Effector CD4-positive, alpha-beta T cell (primary cell): ENCODE data around the gene SLC39A9.

ENCODE experiments used
- DNase-seq: peaks from one replicate; pipeline ENCODE4 v3.0.0-alpha.2; 2020
- total RNA-seq: gene quantifications from one replicate; lab custom pipeline; 2026; lab: John Stamatoyannopoulos, UW

Gene SLC39A9, protein sequence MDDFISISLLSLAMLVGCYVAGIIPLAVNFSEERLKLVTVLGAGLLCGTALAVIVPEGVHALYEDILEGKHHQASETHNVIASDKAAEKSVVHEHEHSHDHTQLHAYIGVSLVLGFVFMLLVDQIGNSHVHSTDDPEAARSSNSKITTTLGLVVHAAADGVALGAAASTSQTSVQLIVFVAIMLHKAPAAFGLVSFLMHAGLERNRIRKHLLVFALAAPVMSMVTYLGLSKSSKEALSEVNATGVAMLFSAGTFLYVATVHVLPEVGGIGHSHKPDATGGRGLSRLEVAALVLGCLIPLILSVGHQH
- total RNA-seq = 37.5 reads per million, percentile 62 among the genes with 10 or more reads in this experiment

GRCh38 chr14:69398053-69398817 lies at the start of gene SLC39A9, which contains the start of gene ERH:
Gene SLC39A9 (plus strand): TSS chr14:69398692. CDS start chr14:69399370, 678 bp downstream.
Gene ERH (minus strand): TSS chr14:69398299. CDS start chr14:69398233, 66 bp downstream.
- peak; percentile 96 for DNase-seq

DNA sequence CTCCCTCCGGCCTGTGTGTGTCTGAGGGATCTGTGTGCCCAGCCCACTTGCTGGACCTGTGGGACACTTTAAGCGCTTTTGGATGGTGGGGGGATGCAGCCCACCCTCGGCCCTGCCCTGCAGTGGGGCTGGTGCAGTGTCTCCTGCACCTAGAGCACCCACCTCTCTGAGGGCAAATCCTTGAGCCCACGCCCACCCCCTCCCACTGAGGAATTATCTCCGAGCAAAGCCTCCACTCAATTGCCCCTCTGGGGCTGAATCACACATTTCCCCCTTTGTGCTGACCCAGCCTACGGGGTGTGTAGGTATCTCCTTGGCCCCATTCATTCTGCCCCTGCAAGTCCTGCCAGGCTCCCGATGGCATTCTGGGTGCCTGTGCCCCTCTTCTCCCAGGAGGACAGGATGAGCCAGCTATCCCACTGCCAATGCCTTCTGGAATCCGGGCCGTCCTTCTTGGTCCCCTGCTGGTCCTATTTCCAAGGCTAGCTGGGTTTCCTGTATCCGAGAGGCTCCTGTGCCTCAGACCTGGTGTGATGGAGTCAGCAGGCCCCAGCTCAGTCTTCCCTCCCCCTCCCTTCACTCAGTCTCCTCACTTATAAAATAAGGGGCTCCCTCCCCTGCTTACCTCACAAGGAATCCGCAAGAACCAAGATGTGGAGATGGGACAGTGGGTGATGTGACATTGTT lies 49.3 kb upstream of the SLC39A9 start:
- DNase-seq = no peak

DNA sequence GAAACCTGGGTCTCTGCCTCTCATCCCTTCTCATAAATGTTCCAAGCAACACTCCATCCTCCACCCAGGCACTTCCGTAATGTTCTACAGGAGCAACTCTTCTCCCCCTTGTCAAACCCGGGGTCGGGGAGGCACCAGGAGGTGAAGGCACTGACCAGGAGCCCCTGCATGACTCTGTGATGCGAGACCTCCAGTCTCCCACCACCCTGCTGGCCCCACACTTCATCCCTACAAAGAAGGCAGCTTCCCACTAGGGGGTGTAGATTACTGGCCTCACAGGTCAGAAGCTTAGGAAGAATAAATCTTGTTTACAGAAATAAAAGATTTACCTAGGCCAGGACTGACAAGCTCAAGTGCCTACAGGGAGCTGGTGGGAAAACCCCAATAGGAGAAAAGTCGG lies 47.6 kb upstream of the SLC39A9 start:
- no peak for DNase-seq

DNA sequence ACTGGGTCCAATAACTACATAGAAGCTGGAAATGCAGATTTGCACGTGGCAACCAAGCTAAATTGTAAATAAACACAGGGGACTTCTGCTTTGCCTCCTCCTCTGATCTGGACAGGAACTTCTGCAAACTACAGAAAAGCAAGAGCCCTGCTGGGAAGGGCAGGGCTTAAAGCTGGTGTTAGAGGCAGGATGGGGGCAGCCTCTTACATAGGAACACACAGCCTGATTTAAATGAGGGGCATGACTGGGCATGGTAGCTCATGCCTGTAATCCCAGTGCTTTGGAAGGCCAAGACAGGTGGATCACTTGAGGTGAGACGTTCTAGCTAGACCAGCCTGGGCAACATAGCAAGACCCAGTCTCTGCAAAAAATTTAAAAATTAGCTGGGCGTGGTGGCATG lies 47.1 kb upstream of the SLC39A9 start:
- DNase-seq = no peak

DNA sequence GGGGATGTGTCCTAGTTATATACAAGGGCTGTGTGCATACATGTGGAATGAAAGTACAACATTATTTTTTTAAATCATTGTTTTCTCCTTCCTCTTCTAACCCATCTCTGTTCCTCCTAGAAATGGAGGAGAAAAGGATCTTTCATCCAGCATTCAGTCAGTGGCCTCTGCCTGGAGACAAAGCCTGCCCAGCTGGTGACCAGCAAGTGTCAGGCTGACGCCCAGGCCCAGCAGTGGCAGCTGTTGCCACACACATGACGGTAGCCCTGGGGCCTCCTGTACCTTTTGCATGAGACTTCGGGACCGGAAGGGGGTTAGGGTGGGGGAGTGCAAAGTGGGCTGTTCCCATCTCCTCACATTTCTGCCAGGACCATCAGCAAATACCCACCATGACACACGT lies 46.6 kb upstream of the SLC39A9 start:
- no peak for DNase-seq

- no peak for DNase-seq
These were observed 45.3 kb upstream of the SLC39A9 start for GRCh38 chr14:69353168-69353567.

GRCh38 chr14:69354383-69355153 lies 43.9 kb upstream of the SLC39A9 start:
- DNase-seq = peak; percentile 24

GRCh38 chr14:69355154-69355597 lies 43.3 kb upstream of the SLC39A9 start:
- DNase-seq = no peak

- no peak for DNase-seq
These were observed 42.7 kb upstream of the SLC39A9 start for GRCh38 chr14:69355607-69356281.

GRCh38 chr14:69356903-69357543 lies 41.5 kb upstream of the SLC39A9 start:
- no peak for DNase-seq

DNA sequence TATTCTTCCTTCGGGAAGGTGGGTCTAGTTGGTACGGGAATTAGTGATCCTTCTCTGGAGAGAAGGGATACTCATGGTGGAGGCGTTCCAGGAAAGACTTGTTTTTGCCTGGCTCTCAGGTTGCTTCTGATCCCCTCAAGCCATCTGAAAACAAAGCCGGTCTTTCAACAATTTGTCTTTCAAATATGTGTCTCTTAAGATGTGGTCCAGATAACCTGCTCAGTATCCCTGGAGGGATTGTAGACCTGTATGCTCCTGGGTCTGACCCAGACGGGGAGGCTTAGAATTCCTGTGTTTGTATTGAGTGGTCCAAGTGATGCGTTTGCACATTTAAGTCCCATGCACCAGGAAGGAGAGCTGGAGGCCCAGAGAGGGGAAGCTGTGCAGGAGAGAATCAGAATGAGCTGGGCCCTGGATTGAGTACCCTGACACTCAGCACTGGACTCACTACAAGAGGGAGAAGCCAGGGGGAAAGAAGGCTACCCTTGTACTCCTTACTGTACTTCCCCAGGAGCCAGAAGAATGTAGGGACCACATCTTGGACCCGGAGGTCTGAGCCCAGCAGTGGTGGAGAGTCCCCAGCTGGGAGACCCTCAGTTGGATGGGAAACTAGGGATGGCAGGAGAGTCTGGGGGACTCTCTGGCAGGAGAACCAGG lies 40.8 kb upstream of the SLC39A9 start:
- no peak for DNase-seq

DNA sequence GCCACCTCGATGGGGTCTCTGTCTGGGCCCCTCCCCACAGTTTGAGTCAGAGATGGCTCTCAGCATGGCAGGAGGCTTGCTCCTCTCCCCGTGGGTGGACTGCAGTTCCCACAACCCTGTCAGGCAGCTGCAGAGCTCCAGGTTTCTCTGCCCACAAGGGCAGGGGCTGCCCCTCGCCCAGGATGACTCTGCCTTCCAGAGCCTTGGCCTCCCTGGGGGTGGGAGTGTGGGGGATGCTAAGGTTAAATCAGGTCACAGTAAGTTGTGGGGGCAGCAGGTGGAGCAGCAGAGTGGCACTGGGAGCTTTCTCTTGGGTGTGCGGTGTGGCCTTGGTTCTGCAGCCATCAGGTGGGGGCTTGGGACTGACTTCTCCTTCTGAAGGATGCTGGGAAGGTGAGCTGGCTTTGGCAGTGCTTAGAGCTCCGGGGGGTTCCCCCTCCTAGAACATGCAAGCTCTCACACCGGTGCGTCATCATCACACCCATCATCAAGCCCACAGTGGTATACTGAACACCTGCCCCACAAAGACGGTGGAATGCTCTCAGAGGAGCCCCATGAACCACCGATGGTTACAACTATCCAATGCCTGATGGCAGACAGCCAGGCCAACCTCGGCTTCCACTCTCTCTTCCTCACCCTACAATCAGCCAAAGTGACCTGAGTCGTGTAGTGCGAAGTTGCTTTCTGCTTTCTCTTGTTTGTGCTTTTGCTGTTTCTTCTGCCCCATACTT lies 40.1 kb upstream of the SLC39A9 start:
- no peak for DNase-seq

DNA sequence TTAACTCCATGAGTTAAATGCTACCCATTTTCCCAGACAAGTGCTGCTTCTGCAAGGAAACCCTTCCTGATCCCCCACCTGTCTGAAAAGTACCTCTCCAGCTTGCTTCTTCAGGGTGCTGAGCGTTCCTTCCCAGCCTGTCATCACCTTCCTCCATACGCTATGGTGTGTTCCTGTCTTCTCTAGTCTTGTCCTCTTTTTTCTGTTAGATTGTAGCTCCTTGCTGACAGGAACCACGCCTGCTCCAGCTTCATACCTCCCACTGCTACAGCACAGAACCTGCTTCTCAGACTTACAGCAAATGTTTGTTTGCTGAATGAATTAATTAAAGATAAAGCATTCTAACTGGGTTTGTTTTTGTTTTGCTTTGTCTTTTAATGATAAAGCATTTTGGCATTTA lies 39.5 kb upstream of the SLC39A9 start:
- no peak for DNase-seq

DNA sequence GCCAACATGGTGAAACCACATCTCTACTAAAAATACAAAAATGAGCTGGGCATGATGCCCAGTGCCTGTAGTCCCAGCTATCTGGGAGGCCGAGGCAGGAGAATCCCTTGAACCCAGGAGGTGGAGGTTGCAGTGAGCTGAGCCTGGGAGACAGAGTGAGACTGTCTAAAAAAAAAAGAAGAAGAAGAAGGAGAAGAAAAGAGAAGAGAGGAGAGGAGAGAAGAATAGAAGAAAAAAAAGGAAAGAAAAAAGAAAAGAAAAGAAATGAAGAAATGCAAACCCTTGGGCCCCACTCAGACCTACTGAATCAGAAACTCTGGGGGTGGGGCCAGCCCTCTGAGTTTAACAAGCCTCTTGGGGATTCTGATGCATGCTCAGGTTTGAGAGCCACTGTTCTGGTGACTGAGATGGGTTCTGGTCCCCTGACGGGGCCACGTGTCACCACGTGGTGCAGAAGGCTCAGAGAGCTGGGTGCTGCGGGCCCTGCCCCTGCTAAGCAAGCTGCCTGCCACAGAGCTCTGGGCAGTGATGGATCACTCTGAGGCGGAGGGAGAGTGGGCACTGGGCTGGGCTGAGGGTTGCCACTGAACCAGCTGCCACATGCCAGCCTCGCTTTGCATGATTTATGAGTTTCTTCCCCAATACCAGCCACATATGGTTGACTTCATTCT lies 37.9 kb upstream of the SLC39A9 start:
- no peak for DNase-seq

DNA sequence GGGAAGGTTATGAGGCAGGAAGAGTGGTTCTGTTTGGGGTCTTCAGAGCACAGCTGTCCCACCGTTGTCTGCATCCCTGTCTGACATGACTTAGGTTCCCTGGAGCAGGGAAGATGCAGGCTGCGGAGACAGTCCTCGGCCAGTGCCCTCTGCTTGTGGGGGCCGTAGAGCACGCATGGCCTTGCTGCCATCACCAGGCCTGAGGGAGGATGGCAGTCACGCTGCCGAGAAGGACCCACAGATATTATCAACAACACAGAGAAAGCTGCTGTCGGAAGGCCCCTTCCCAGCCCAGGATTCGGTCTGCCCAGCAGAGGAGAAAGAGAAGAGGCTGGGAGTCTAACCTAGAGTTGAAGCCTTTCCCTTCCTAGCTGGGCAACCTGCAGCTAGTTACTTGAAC lies 35.4 kb upstream of the SLC39A9 start:
- no peak for DNase-seq

GRCh38 chr14:69363964-69364363 lies 34.5 kb upstream of the SLC39A9 start:
- no peak for DNase-seq

- no peak for DNase-seq
These were observed 34.1 kb upstream of the SLC39A9 start for GRCh38 chr14:69364378-69364777.

GRCh38 chr14:69366069-69366468 lies 32.4 kb upstream of the SLC39A9 start:
- DNase-seq = no peak

GRCh38 chr14:69366761-69367160 lies 31.7 kb upstream of the SLC39A9 start:
- no peak for DNase-seq

GRCh38 chr14:69368381-69368780 lies 30.1 kb upstream of the SLC39A9 start:
- no peak for DNase-seq
